HTERT RPE-1 (cell line): Measurements from ENCODE around the gene SYCN.

ENCODE experiments used
- in situ Hi-C: fragments of 300-500 bp; cut with MboI; formaldehyde crosslinking; loops from 4 replicates; pipeline ENCODE4 v1.14.3; 2020; ENCODE audit warnings: low sequenced_read_pairs

The SYCN gene

DNA sequence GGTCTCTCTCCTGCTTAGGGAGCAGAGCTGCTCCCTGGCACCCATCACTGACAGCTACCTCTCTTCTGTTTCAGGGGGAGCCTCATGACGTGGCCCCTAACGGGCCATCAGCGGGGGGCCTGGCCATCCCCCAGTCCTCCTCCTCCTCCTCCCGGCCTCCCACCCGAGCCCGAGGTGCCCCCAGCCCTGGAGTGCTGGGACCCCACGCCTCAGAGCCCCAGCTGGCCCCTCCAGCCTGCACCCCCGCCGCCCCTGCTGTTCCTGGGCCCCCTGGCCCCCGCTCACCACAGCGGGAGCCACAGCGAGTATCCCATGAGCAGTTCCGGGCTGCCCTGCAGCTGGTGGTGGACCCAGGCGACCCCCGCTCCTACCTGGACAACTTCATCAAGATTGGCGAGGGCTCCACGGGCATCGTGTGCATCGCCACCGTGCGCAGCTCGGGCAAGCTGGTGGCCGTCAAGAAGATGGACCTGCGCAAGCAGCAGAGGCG, 30.5 kb downstream of the SYCN start:
- in situ Hi-C loops: no loop called here

- in situ Hi-C loops: no loop called here
Measured at GRCh38 chr19:39172700-39173501, 31.2 kb downstream of the SYCN start.

GRCh38 chr19:39171479-39172465, 32.3 kb downstream of the SYCN start:
- in situ Hi-C loops: no loop called here

DNA sequence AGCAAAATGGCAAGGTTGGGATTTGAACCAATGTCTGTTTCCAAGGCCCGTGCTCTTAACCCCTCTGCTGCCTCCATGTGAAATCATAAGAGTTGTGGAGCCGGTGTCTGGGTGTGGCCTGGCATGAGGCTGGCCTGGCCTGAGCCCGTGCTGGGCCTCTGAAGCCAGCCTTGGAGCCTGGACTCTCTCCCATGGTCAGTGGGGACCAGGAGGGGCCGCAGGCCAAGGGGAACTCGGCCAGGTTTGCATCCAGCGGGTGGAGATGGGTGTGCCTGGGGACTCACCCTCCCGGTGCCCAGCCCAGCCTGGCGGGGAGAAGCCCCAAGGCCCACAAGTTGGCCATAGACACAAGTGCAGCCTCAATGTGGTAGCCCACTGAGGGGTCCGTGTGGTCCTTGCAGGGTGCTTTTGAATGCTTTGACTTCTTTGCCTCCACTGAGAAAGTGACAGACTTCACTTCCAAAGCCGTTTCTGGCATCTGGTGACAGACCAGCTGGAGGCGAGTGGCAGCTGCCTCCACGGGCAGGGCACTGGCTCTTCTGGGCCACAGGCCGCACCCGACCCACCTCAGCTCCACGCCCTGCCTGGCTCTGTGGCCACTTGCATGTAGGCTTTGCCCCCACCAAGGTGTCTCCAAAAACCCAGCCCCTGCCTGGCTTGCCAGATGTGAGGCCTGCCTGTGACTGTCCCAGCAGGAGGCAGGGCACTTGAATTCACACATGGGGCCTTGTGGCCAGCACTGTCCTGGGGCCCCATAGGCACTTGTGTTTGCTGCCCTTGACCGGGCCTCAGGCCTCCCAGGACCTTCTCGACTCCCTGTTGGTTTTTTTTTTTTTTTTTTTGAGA, 33.5 kb downstream of the SYCN start:
- in situ Hi-C loops: no loop called here

DNA sequence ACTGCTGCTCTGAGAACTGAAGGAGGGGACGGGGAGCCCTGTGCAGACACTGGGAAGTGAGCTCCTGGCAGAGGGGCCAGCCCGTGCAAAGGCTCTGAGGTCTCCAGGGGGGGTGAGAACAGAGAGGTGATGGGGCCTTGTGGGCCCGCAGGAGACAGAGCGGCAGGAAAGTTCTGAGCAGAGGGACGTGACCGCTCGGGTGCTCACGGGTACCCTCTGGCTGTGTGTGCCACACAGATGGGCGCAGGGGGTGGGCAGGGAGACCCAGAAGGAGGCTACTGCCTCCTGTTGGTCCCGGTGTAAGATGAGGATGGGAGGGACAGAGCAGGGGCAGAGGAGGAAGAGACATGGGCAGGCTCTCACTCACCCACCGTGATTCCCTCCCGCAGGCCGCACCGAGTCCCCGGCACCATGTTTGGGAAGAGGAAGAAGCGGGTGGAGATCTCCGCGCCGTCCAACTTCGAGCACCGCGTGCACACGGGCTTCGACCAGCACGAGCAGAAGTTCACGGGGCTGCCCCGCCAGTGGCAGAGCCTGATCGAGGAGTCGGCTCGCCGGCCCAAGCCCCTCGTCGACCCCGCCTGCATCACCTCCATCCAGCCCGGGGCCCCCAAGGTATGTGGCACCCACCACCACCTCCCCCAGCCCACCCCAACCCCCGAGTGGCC, 34.8 kb downstream of the SYCN start:
- in situ Hi-C loops: no loop called here

DNA sequence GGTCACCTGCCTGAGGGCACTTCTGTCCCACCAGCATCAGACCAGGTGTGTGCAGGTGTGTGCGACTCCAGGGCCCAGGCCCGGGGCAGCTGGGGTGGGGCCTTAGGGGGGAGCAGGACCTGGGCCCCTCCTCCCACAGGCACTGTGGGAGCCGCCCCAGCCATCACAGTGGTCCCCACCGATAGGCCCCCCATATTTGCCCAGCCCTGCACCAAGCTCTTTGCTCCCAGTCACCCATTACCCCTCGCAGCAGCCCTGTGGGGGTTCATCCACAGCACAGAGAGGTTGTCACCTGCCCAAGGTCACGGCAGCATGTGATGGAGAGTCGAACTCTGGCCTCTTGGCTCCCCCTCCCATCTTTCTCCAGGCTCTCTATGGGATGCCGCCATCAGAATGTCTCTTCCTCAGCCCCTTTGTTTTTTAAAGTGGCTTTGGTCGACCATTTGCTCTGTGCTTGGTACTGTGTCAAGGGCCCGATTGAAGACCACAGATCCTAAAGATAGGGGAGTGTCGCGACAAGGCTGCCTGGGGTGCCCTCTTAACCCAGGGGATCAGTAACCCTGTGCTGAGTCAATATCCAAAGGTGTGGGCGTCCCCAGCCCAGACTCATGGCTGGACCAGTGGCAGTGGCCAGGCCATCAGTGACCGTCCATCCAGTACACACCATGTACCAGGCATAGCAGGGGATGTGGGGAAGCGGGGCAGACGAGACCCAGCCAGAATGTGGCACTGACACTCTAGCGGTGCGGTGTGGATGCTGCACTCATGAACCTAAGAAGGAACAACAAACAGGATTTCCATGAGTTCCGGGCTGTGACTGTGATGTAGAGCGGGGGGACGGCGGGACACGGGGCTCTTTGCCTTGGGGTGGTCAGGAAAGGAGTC, 35.6 kb downstream of the SYCN start:
- in situ Hi-C loops: no loop called here

- in situ Hi-C loops: no loop called here
Measured at GRCh38 chr19:39167461-39168257, 36.4 kb downstream of the SYCN start.

GRCh38 chr19:39166571-39167391, 37.3 kb downstream of the SYCN start:
- in situ Hi-C loops: no loop called here

- in situ Hi-C loops: no loop called here
Measured at GRCh38 chr19:39165857-39166256, 38.2 kb downstream of the SYCN start.

DNA sequence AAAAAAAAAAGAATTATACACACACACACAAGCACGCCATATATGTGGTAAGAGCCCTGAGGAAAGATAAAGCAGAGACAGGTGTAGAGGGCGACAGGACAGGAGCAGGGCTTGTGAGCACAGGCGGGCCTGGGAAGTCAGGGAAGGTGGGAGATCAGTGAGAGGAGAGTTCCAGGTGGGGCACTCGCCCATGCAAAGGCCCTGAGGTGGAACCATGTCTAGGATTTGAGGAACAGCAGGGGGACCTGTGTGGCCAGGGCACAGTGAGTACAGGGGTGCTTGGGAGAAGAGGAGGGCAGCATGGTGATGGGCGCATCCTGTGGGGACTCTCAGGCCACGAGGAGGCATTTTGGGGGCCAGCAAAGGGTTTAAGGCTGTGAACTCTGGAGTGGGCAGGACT, 39.8 kb downstream of the SYCN start:
- in situ Hi-C loops: no loop called here

DNA sequence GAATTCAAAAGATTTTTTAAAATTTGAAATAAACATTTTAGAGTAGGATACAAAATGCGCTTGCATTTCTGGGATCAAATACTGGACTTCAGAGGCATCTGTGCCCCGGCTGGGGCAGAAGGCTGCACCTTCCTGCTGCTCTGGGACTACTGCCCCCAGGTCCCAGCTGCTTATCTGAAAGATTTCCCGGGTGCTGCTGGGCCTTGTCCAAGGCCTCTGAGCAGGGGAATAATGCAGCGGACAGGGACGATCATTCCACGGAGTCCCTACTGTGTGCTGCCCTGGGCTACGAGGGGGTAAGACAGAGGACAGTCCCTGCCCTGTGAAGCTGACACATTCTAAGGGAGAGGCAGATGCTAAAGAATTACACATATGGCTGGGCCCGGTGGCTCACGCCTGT, 40.4 kb downstream of the SYCN start:
- in situ Hi-C loops: no loop called here

GRCh38 chr19:39162441-39163043, 41.5 kb downstream of the SYCN start:
- in situ Hi-C loops: no loop called here

- in situ Hi-C loops: no loop called here
Measured at GRCh38 chr19:39160889-39161672, 43.0 kb downstream of the SYCN start.

GRCh38 chr19:39160523-39160861, 43.6 kb downstream of the SYCN start:
- in situ Hi-C loops: no loop called here

- in situ Hi-C loops: no loop called here
Measured at GRCh38 chr19:39158646-39159260, 45.3 kb downstream of the SYCN start.

DNA sequence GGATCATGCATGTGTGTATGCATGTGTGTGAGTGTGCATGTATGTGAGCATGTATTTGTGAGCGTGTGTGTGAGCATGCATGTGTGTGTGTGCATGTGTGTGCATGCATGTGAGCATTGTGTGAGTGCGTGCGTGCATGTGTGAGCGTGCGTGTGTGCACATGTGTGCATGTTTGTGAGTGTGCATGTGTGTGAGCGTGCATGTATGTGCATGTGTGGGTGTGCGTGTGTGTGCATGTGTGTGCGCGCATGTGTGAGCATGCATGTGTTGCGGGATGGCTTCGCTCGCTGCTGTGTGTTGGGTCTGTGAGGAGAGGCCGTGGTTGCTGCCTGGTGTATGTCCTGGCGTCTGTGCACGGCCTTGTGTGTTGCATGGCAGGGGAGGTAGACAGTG, 46.1 kb downstream of the SYCN start:
- in situ Hi-C loops: no loop called here
